Stimulated activated CD4-positive, alpha-beta T cell treated with anti-CD3 and anti-CD28 coated beads, Interleukin-15, amount 100 ng/mL, for 24 hours (primary cell): Measurements from ENCODE around the gene DHRS1.
"Not testable (repeated sequence)": the region's sequence is repeated elsewhere in the genome, so short reads cannot be mapped to it uniquely, and the experiment has no call there.

Source experiments
- DNase-seq: peaks from one replicate; pipeline ENCODE4 v3.0.0-alpha.2; 2020

Gene DHRS1

DNA sequence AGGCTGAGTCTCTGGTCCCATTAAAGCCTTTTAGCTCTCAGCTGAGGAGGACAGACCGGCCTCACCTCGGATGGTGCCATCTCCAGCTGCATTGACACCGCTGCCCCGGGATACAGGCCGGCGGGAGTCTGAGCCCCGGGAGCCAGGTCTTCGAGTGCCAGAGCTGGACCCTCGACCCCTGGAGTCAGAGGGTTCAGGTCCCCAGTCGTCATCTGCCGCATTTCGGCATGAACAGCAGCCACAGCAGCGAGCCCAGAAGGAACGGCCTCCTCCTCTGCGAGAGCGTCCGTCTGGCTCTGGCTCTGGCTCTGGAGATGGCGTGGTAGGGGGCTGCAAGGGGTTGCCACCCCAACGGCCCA, 37.6 kb downstream of the DHRS1 start:
- DNase-seq, result no peak

- no peak for DNase-seq
Measured at GRCh38 chr14:24261256-24261968, 38.2 kb downstream of the DHRS1 start.

DNA sequence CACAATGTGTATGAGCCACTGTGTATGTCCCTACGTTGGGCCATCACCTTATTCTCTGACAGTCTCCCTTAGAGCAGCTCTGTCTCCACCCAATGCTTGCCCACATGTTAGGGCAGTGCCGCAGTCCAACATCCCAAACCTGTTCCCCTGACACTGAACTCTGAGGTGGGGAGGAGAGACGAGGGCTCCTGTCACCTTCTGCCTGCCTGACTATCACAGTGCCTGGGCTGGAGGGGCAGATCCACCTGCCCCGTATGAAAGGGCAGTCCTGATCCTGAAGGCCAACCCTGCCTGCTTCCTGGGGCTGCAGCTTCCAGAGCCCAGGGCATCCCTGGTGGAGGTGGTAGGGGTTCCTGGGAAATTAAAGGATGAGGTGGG, 38.8 kb downstream of the DHRS1 start:
- no peak for DNase-seq

DNA sequence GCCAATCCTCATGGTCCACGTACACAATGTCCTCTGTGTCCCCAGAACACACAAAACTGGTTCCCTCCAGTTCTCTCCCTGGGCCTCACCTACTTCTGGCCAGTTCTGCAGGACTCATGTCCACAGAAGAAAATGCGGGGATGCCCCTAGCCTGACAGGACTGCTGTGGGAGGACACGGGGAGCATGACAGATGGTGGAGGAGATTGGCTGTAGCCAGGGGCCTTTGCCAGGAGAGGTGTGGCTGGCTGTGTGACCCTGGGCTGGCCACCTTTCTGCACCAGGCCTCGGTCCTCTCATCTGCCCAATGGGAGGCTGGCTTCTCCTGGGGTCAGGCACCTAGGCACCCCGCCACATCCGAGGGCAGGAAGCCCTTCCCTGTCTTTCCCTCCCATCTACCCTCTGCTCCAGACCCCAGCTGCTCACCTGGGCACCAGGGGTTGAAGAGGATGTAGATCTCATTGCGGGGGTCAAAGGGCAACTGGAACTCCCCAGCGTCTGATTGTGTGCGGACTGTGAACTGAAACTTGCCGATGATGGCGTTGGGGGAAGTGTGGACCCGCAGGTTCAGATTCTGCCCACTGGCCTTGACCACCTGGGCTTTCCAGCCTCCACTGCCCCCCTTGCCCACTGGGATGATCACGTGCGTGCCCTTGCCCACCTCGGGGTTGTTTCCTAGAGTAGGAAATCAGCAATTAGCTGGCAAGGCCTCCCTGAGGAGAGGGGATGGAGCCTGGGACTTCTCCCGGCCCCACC, 39.4 kb downstream of the DHRS1 start:
- DNase-seq, result no peak

GRCh38 chr14:24259282-24260025, 40.1 kb downstream of the DHRS1 start:
- no peak for DNase-seq

GRCh38 chr14:24258548-24259265, 40.9 kb downstream of the DHRS1 start:
- DNase-seq, result no peak

- DNase-seq, result no peak
Measured at GRCh38 chr14:24258119-24258518, 41.5 kb downstream of the DHRS1 start.

DNA sequence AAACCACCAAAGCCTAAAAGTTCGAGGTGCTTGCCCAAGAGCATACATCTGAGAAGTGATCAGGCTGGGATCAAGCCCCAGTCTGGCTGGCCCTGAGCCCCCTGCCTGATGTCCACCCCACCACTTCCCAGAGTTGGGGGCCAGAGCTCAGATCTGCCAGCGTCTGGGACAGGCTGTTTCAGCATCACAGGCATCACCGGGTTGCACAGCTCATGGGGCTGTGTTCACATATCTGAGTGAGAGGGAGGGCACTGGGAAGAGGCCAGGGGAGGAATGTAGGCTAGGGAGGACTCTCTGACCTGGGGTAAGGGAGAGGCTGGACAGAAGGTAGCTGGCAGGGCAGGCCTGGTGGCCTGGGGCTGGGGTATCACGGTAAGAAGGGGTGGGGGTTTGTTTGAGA, 42.6 kb downstream of the DHRS1 start:
- no peak for DNase-seq

DNA sequence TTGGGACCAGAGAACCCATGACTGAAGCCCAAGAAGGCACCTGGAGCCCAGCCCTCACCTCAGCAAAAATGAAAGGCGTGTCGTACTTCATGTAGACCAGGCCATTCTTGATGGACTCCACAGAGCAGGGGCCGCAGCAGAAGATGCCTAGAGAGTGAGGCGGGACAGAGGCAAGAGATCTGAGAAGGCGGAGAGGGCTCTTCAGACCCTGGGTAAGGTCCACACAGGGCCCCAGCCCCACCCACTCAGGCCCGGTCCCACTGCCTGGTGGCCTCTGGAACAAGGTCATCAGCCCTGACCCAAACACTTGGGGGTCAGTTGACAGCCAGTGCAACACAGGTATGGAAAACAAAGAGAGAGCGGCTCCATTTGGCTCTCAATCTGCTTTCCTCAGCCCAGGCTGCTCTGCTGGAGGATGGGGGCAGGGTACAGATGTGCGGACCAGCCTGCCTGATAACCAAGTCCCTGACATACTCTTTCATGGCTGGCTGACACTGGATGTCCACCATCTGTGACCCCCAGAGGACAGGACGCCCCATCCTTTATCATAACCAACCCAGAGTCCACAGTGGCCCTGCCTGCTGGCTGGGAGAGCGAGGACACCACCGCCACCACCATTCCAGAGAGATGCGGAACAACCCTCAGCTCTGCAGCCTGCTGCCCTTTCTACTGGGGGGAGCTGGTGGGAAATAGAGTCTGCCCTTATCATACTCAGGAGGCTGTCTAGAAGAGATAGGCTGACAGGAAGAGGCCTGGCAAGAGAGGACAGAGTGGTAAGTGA, 43.5 kb downstream of the DHRS1 start:
- DNase-seq, result no peak

GRCh38 chr14:24255438-24255837, 44.1 kb downstream of the DHRS1 start:
- no peak for DNase-seq

DNA sequence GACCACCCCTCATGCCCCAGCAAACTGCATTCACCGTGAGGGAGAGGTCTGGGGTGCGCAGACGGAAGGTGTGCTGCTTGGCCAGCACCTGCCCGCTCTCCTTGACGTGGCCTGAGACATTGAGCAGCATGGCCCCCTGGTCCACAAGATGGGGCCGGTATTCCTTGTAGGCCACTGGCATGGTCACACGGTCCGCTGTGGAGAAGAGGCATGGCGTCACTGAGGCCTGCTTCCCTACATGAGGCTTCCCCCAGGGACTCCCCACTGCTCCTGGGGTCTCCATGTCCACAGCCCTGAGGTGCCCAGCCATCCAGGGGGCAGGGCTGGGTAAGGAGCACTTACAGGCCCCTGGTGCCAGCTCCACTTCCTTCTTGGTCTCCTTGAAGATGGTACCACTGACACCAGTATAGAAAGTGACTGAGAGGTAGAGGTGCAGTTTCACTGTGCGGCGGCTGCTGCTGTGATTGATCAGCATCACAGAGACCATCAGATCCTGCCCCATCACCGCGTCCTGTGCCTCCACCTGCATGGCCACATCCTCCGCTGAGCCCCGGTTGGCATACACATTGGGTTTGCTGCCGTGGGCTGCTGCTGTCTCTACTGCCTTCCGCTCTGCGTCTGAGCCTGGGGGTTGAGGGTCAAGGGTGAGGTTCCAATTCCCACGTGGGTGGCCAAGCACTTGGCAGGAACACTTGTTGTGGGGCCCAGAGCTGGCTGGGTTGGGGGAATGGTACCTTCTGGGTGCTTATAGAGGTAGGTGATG, 44.8 kb downstream of the DHRS1 start:
- no peak for DNase-seq

DNA sequence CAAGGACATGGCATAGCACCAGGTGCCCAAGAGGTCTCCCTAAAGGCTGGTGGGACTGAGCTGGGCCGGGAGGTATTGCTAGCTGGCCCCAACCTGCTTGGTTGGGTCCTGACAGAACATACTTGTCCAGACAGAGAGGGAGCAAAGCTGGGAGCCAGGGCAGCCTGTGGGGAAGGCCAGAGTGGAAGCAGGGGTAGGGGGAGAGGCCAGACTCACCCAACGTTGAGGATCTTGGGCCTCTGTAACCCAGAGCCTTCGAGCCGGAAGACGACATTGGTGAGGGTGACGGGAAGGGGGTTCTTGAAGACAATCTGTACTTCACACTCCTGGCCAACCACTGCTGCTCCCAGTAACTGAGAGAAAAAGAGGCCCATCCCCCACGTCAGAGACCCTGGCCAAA, 45.6 kb downstream of the DHRS1 start:
- DNase-seq, result no peak

- no peak for DNase-seq
Measured at GRCh38 chr14:24252289-24253124, 47.1 kb downstream of the DHRS1 start.

GRCh38 chr14:24251880-24252288, 47.7 kb downstream of the DHRS1 start:
- no peak for DNase-seq

- DNase-seq, result no peak
Measured at GRCh38 chr14:24250354-24250753, 49.2 kb downstream of the DHRS1 start.

GRCh38 chr14:24249230-24250021, 50.2 kb downstream of the DHRS1 start:
- DNase-seq, result no peak

- peak; percentile 24 for DNase-seq
Measured at GRCh38 chr14:24247422-24247821, 52.2 kb downstream of the DHRS1 start.

DNA sequence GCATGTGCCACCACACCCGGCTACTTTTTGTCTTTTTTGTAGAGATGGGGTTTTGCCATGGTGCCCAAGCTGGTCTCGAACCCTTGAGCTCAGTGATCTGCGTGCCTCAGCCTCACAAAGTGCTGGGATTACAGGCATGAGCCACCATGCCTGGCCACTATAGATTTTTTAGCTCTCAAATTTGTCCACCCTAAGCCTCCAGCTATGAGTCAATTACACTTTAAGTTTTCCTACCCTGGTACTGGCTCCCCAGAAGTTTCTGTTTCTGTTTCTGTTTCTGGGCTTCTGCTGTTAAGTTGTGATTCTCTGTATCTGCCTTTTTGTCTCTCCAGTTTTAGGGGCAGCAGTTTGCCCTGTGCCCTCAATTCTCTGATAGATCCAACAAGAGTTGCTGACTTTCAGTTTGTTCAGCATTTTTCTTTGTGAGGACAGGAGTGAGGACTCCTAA, 52.8 kb downstream of the DHRS1 start:
- peak; percentile 37 for DNase-seq

DNA sequence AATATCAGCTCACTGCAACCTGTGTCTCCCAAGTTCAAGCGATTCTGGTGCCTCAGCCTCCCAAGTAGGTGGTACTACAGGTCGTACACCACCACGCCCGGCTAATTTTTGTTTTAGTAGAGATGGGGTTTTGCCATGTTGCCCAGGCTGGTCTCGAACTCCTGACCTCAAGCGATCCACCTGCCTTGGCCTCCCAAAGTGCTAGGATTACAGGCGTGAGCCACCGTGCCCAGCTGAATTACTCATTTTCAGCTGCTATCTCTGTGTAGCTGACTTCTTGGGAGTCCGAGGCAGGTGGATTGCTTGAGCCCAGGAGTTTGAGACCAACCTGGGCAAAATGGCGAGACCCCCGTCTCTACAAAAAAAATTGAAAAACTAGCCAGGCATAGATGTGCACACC, 54.2 kb downstream of the DHRS1 start:
- DNase-seq, result not testable (repeated sequence)

DNA sequence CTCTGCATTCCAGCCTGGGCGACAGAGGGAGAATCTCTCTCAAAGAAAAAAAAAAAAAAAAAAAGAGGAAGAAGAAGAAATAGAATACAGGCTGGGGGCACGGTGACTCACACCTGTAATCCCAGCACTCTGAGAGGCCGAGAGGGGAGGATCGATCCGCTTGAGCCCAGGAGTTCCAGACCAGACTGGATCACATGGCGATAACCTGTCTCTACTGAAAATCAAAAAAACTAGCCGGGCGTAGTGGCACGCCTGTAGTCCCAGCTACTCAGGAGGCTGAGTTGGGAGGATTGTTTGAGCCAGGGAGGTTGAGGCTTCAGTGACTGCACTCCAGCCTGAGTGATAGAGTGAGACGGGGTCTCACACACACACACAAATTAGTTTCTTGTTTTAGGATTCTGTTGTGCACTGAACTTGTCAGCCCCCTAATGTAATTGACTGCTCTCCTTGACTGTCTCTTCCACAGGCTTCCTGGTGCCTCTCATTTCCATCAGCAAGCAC, 56.2 kb downstream of the DHRS1 start:
- DNase-seq, result no peak
